Small intestine (tissue), 7 donors: ENCODE measurements around the gene SLC13A3. TPM values are rescaled to one million over a fixed set of nuclear protein-coding genes. Genes with fewer than 3 reads are reported as not detected.

Source experiments
- DNase-seq, 2 donors: peaks; one replicate each; pipeline versions ENCODE4 v3.0.0 to v3.0.0-alpha.2; 2013
- FAIRE-seq: peaks from 2 replicates; lab custom pipeline; 2012; peaks lifted over from hg19 to GRCh38; lab: Jason Lieb, UNC
- H3K27ac ChIP-seq, 3 donors: one replicate each; pipeline ENCODE4 v1.5.1; 2013; ENCODE audit warnings: low read length in 2 of 3, mild to moderate bottlenecking in 2 of 3, control low read depth in 1 of 3, inconsistent platforms in 1 of 3, low read depth in 1 of 3, moderate library complexity in 1 of 3
- H3K27me3 ChIP-seq, 3 donors: one replicate each; pipeline ENCODE4 v1.6.1; 2013; ENCODE audit warnings: low read length in 3 of 3, inconsistent platforms in 1 of 3; ENCODE audit not compliant: control insufficient read depth in 3 of 3, insufficient read depth in 3 of 3
- H3K36me3 ChIP-seq, 3 donors: one replicate each; pipeline ENCODE4 v1.6.1; 2013; ENCODE audit warnings: low read length in 3 of 3, inconsistent platforms in 1 of 3, low read depth in 1 of 3, mild to moderate bottlenecking in 1 of 3, moderate library complexity in 1 of 3; ENCODE audit not compliant: control insufficient read depth in 3 of 3, insufficient read depth in 2 of 3
- H3K4me1 ChIP-seq, 3 donors: one replicate each; pipeline ENCODE4 v1.6.1; 2013; ENCODE audit warnings: low read length in 2 of 3, inconsistent platforms in 1 of 3, low read depth in 1 of 3, mild to moderate bottlenecking in 1 of 3, moderate library complexity in 1 of 3; ENCODE audit not compliant: control insufficient read depth in 3 of 3, insufficient read depth in 2 of 3
- H3K4me3 ChIP-seq, 3 donors: one replicate each; pipeline ENCODE4 v1.5.1; 2013; ENCODE audit warnings: low read length in 3 of 3, control low read depth in 1 of 3, inconsistent platforms in 1 of 3, low read depth in 1 of 3, mild to moderate bottlenecking in 1 of 3, moderate library complexity in 1 of 3
- H3K9me3 ChIP-seq, 2 donors: one replicate each; pipeline ENCODE4 v1.6.1; 2013; ENCODE audit warnings: low read depth in 1 of 2, low read length in 1 of 2; ENCODE audit not compliant: control insufficient read depth in 2 of 2, insufficient read depth in 1 of 2
- WGBS, 3 donors: extraction: QIAGEN DNeasy Blood & Tissue Kit; methylation state at CpG; one replicate each; pipeline ENCODE4 v1.1.7; 2013; 5-methylcytosine and 5-hydroxymethylcytosine counted together
- polyA plus RNA-seq, 4 donors: library from polyadenylated mRNA; stranded (reverse) in 3 of 4; unstranded in 1 of 4; fragments of 200-250 nt in 3 of 4; fragments of 120-200 nt in 1 of 4; gene quantifications; one replicate each; pipeline versions ENCODE4 v1.2.1 to v1.2.3, GENCODE V29; 2013
- donor health status: healthy with polysubstance abuse.
- donor health status: control.
- donor health status: control.
- donor health status: Bipolar disorder and iron deficiency.
- donor health status: healthy.

SLC13A3 gene
- polyA plus RNA-seq, 4 donors: 0.39 to 2.9 (median 0.54) TPM; not detected in 1

- no peak for DNase-seq
- Histone ChIP-seq H3K9me3 (no peaks in the 10 kb centered on the region), H3K4me3 (no peak overlapping the region), H3K27me3 (no peaks in the 10 kb centered on the region), H3K36me3 (no peaks in the 10 kb centered on the region), H3K27ac (no peak overlapping the region), H3K4me1 (no peaks in the 10 kb centered on the region)
- WGBS, 3 donors: 56 to 72% (median 62%) methylated on average over 19 of the region's 19 CpGs
- no peak for FAIRE-seq
These were observed 77.3 kb downstream of the SLC13A3 start for GRCh38 chr20:46573788-46574584.

- no peaks in the 10 kb centered on the region for H3K27me3 ChIP-seq
- no peaks in the 10 kb centered on the region for H3K36me3 ChIP-seq
- DNase-seq (no peak), FAIRE-seq (no peak)
- no peaks in the 10 kb centered on the region for H3K9me3 ChIP-seq
- 54 to 65% (median 61%) methylated on average over 6 of the region's 6 CpGs for WGBS, 3 donors
- peaks cover 0 to 3% (median 0%) of the 10 kb centered on the region in 3 donors for H3K4me1 ChIP-seq
- H3K27ac ChIP-seq: no peak overlapping the region
- no peak overlapping the region for H3K4me3 ChIP-seq
These were observed 78.0 kb downstream of the SLC13A3 start for GRCh38 chr20:46573234-46573633.

DNA sequence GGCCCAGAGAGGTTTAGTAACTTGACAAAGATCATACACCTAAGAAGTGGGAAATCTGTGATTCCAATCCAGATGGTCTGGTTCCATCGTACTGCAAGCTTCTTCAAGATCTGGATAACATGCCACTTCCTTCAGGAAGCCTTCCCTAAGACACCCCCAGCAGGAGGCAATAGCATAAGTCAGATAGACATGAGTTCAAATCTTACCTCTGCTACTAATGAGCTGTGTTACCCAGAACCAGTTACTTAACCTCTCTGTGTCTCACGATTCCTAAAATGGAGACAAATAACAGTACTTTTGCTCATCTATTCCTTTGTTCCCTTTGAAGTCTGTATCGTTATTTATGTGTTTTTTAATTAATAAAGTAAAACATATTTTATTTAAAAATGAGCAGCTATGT lies 78.5 kb downstream of the SLC13A3 start:
- Histone ChIP-seq H3K9me3 (no peaks in the 10 kb centered on the region), H3K4me3 (no peak overlapping the region), H3K4me1 (peaks cover 0 to 3% (median 0%) of the 10 kb centered on the region in 3 donors), H3K36me3 (no peaks in the 10 kb centered on the region), H3K27ac (no peak overlapping the region), H3K27me3 (no peaks in the 10 kb centered on the region)
- FAIRE-seq (no peak), DNase-seq (no peak)
- 77 to 85% (median 80%) methylated on average over 3 of the region's 3 CpGs for WGBS, 3 donors

- DNase-seq: no peak
- Histone ChIP-seq H3K9me3 (no peaks in the 10 kb centered on the region), H3K27me3 (no peaks in the 10 kb centered on the region), H3K4me1 (peaks cover 0 to 3% (median 0%) of the 10 kb centered on the region in 3 donors), H3K4me3 (no peak overlapping the region), H3K27ac (no peak overlapping the region), H3K36me3 (no peaks in the 10 kb centered on the region)
- WGBS, 3 donors: 53 to 64% (median 54%) methylated on average over 8 of the region's 8 CpGs
- FAIRE-seq: no peak
These were observed 79.1 kb downstream of the SLC13A3 start for GRCh38 chr20:46572153-46572552.

DNA sequence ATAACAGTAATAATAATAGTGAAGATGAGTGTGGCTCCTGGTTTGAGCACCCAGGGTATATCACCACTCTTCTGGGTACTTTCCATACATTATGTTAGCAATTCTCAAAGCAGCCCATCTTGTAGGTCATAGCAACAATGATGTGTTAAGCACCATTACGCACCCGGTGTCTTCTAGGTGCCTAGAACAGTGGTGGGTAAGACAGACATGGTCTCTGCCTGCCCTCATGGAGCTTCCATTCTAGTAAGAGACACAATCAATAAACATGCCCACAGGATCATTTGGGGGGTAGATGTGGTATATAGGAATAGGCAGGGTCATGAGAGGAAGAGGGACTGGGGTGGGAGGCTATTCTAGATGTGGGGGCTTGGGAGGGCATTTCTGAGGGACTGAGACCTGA lies 79.8 kb downstream of the SLC13A3 start:
- 87 to 99% (median 94%) methylated on average over 2 of the region's 2 CpGs for WGBS, 3 donors
- H3K27me3 ChIP-seq: no peaks in the 10 kb centered on the region
- no peak overlapping the region for H3K4me3 ChIP-seq
- DNase-seq (no peak), FAIRE-seq (no peak)
- H3K36me3 ChIP-seq: no peaks in the 10 kb centered on the region
- H3K27ac ChIP-seq: no peak overlapping the region
- peaks cover 0 to 3% (median 0%) of the 10 kb centered on the region in 3 donors for H3K4me1 ChIP-seq
- no peaks in the 10 kb centered on the region for H3K9me3 ChIP-seq

DNA sequence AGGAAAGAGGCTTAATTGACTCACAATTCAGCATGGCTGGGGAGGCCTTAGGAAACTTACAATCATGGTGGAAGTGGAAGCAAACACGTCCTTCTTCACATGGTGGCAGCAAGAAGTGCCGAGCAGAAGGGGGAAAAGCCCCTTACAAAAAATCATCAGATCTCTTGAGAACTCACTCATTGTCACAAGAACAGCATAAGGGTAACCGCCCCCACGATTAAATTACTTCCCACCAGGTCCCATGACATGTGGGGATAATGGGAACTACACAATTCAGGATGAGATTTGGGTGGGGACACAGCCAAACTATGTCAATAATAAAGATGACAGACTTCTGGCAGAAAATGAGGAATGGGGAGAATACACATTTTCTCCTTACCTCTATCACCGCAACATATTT lies 80.3 kb downstream of the SLC13A3 start:
- Histone ChIP-seq H3K4me1 (peaks cover 0 to 3% (median 0%) of the 10 kb centered on the region in 3 donors), H3K4me3 (no peak overlapping the region), H3K27ac (no peak overlapping the region), H3K27me3 (no peaks in the 10 kb centered on the region), H3K9me3 (no peaks in the 10 kb centered on the region), H3K36me3 (no peaks in the 10 kb centered on the region)
- WGBS, 3 donors: 68 to 83% (median 74%) methylated on average over 5 of the region's 5 CpGs
- DNase-seq (no peak), FAIRE-seq (no peak)

DNA sequence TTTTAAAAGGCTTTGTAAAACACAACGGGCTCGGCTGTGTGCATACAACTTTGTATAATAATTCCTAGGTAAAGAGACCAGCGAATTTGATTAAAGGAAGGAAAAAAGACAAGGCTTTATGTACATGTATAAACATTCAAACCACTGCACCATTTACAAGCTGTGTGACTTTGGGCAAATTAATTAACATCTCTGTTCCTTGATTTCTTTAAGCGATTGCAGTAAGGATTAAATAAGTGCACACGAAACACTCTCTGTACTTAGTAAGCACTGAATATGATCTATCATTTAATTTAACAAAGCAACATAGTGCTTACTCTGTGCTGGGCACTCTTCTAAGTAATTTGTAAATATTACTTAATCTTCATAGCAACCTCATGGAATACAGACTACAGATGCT lies 81.3 kb downstream of the SLC13A3 start:
- Histone ChIP-seq H3K27ac (no peak overlapping the region), H3K36me3 (no peaks in the 10 kb centered on the region), H3K27me3 (no peaks in the 10 kb centered on the region), H3K4me3 (no peak overlapping the region), H3K9me3 (no peaks in the 10 kb centered on the region), H3K4me1 (peaks cover 0 to 3% (median 0%) of the 10 kb centered on the region in 3 donors)
- WGBS, 3 donors: 75 to 86% (median 84%) methylated on average over 5 of the region's 5 CpGs
- no peak for DNase-seq
- FAIRE-seq: no peak

DNA sequence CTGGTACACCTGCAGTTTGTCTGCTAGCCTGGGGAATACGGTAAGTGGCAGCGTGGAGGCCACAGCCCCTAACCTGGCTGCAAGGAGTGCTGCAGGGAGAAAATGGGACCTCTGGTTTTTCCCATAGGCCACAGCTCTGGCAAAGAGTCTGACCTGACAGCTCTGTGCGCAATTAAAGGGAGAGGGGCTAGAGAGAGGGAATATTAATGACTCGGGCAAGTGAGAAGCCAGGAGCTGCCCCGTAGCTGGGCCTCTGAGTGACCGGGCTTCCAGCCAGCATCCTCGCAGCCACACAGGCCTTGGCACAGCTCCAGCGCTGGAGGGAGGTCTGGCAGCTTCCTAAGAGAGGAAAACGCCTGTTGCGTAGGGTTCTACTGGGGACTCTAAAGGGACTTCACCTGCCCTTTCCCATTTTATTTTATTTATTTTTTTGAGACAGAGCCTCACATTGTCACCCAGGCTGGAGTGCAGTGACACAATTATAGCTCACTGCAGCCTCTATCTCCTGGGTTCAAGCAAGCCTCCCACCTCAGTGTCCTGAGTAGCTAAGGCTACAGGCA lies 82.6 kb downstream of the SLC13A3 start:
- Histone ChIP-seq H3K27me3 (no peaks in the 10 kb centered on the region), H3K9me3 (no peaks in the 10 kb centered on the region), H3K27ac (no peak overlapping the region), H3K4me1 (peaks cover 0 to 7% (median 3%) of the 10 kb centered on the region in 3 donors), H3K36me3 (no peaks in the 10 kb centered on the region), H3K4me3 (no peak overlapping the region)
- FAIRE-seq (no peak), DNase-seq (peak; percentile 16 to 52)
- WGBS, 3 donors: 11 to 23% (median 16%) methylated on average over 10 of the region's 10 CpGs
